ENCODE measurements around the gene SGF29.
"Not testable (repeated sequence)": the region's sequence is repeated elsewhere in the genome, so short reads cannot be mapped to it uniquely, and the experiment has no call there.

DNA sequence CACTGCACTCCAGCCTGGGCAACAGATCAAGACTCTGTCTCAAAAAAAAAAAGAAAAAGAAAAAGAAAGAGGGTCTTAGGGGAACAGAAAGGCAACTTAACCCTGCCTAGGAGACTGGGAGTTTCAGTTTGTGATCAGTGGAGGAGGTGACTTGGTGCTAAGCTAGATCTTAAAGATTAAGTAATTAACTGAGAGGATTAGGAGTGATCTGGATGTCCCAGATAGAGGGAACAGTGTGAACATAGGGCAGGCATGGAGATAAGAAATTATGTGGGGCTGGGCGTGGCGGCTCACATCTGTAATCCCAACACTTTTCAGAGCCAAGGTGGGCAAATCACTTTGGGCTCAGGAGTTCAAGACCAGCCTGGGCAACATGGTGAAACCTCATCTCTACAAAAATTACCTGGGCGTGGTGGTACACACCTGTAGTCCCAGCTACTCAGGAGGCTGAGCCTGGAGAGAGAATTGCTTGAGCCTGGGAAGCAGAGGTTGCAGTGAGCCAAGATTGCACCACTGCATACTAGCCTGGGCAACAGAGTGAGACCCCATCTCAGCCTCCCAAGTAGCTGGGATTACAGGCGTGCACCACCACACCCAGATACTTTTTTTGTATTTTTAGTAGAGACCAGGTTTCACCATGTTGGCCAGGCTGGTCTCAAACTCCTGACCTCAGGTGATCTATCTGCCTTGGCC, 12.7 kb downstream of the SGF29 start:
- TF ChIP-seq, protein P1, sequence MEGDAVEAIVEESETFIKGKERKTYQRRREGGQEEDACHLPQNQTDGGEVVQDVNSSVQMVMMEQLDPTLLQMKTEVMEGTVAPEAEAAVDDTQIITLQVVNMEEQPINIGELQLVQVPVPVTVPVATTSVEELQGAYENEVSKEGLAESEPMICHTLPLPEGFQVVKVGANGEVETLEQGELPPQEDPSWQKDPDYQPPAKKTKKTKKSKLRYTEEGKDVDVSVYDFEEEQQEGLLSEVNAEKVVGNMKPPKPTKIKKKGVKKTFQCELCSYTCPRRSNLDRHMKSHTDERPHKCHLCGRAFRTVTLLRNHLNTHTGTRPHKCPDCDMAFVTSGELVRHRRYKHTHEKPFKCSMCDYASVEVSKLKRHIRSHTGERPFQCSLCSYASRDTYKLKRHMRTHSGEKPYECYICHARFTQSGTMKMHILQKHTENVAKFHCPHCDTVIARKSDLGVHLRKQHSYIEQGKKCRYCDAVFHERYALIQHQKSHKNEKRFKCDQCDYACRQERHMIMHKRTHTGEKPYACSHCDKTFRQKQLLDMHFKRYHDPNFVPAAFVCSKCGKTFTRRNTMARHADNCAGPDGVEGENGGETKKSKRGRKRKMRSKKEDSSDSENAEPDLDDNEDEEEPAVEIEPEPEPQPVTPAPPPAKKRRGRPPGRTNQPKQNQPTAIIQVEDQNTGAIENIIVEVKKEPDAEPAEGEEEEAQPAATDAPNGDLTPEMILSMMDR (conservative IDR thresholded peaks at IDR 0.05) = not testable (repeated sequence)
- not testable (repeated sequence) for TF ChIP-seq EZH2 (IDR thresholded peaks at IDR 0.05; ENCODE audit: low read depth)

Data from PC-9 (cell line).